Measurements from ENCODE around the gene MMP14.

- TF ChIP-seq POLR2A (IDR thresholded peaks at IDR 0.05; ENCODE audit: low read length) (no peak), GATA1 (IDR thresholded peaks at IDR 0.05; ENCODE audit: low read depth, low read length) (no peak)
These were observed 34.7 kb upstream of the MMP14 start for GRCh38 chr14:22801716-22802115.

Data from erythroblast (primary cell).